Measurements from ENCODE around the gene ZFYVE21. TPM values are rescaled to one million over a fixed set of nuclear protein-coding genes. Genes with fewer than 3 reads are reported as not detected.

ZFYVE21 gene
- total RNA-seq, 1 donor from 2014 or later = 41.7 TPM

GRCh38 chr14:103684471-103684870 lies 31.1 kb upstream of the ZFYVE21 start:
- Mint-ChIP-seq H3K36me3 (peaks cover 15% of the 10 kb centered on the region), H3K9me3 (no peaks in the 10 kb centered on the region), H3K27ac (no peak overlapping the region), H3K27me3 (no peaks in the 10 kb centered on the region), H3K4me1 (ENCODE audit: unreplicated experiment) (no peaks in the 10 kb centered on the region), H3K4me3 (no peak overlapping the region)
- DNase-seq (ENCODE audit: extremely low spot score, unreplicated experiment) = no peak
- no peak for TF ChIP-seq CTCF (conservative IDR thresholded peaks at IDR 0.05)

GRCh38 chr14:103684871-103685270 lies 30.7 kb upstream of the ZFYVE21 start:
- Mint-ChIP-seq H3K4me1 (ENCODE audit: unreplicated experiment) (no peaks in the 10 kb centered on the region), H3K27me3 (no peaks in the 10 kb centered on the region), H3K36me3 (peaks cover 16% of the 10 kb centered on the region), H3K27ac (no peak overlapping the region), H3K9me3 (no peaks in the 10 kb centered on the region), H3K4me3 (no peak overlapping the region)
- TF ChIP-seq CTCF (conservative IDR thresholded peaks at IDR 0.05) = no peak
- no peak for DNase-seq (ENCODE audit: extremely low spot score, unreplicated experiment)

GRCh38 chr14:103685276-103686211 lies 30.1 kb upstream of the ZFYVE21 start:
- H3K4me3 Mint-ChIP-seq = no peak overlapping the region
- no peaks in the 10 kb centered on the region for H3K27me3 Mint-ChIP-seq
- peaks cover 15% of the 10 kb centered on the region for H3K36me3 Mint-ChIP-seq
- no peak overlapping the region for H3K27ac Mint-ChIP-seq
- no peak for DNase-seq (ENCODE audit: extremely low spot score, unreplicated experiment)
- no peaks in the 10 kb centered on the region for H3K4me1 Mint-ChIP-seq (ENCODE audit: unreplicated experiment)
- no peaks in the 10 kb centered on the region for H3K9me3 Mint-ChIP-seq
- TF ChIP-seq CTCF (conservative IDR thresholded peaks at IDR 0.05) = no peak

- no peaks in the 10 kb centered on the region for H3K4me1 Mint-ChIP-seq (ENCODE audit: unreplicated experiment)
- H3K27me3 Mint-ChIP-seq = no peaks in the 10 kb centered on the region
- no peak overlapping the region for H3K4me3 Mint-ChIP-seq
- no peak for TF ChIP-seq CTCF (conservative IDR thresholded peaks at IDR 0.05)
- H3K27ac Mint-ChIP-seq = no peak overlapping the region
- no peak for DNase-seq (ENCODE audit: extremely low spot score, unreplicated experiment)
- H3K36me3 Mint-ChIP-seq = peaks cover 12% of the 10 kb centered on the region
- H3K9me3 Mint-ChIP-seq = no peaks in the 10 kb centered on the region
These were observed 28.7 kb upstream of the ZFYVE21 start for GRCh38 chr14:103686831-103687485.

- H3K36me3 Mint-ChIP-seq = peaks cover 12% of the 10 kb centered on the region
- no peak overlapping the region for H3K27ac Mint-ChIP-seq
- DNase-seq (ENCODE audit: extremely low spot score, unreplicated experiment) = no peak
- no peak for TF ChIP-seq CTCF (conservative IDR thresholded peaks at IDR 0.05)
- H3K4me1 Mint-ChIP-seq (ENCODE audit: unreplicated experiment) = no peaks in the 10 kb centered on the region
- no peaks in the 10 kb centered on the region for H3K9me3 Mint-ChIP-seq
- H3K4me3 Mint-ChIP-seq = no peak overlapping the region
- H3K27me3 Mint-ChIP-seq = no peaks in the 10 kb centered on the region
These were observed 27.9 kb upstream of the ZFYVE21 start for GRCh38 chr14:103687712-103688111.
